IPS DF 6.9 (cell line): ENCODE results near the gene KRTAP19-3.
"Not testable (repeated sequence)": the region's sequence is repeated elsewhere in the genome, so short reads cannot be mapped to it uniquely, and the experiment has no call there.

Experiments
- DNase-seq: peaks from one replicate; pipeline ENCODE4 v3.0.0-alpha.2; 2013; ENCODE audit warnings: low read depth, low spot score
- H3K27ac ChIP-seq: one replicate; pipeline ENCODE4 v1.5.1; 2013; ENCODE audit warnings: low read length, control low read depth
- H3K27me3 ChIP-seq: 2 replicates; pipeline ENCODE4 v1.6.1; 2013; ENCODE audit warnings: mild to moderate bottlenecking, low read length; ENCODE audit not compliant: control insufficient read depth, insufficient read depth
- H3K36me3 ChIP-seq: 2 replicates; pipeline ENCODE4 v1.6.1; 2013; ENCODE audit warnings: low read length; ENCODE audit not compliant: control insufficient read depth, insufficient read depth
- H3K4me1 ChIP-seq: 2 replicates; pipeline ENCODE4 v1.6.1; 2013; ENCODE audit warnings: low read length; ENCODE audit not compliant: control insufficient read depth, insufficient read depth
- H3K4me3 ChIP-seq: 2 replicates; pipeline ENCODE4 v1.5.1; 2013; ENCODE audit warnings: mild to moderate bottlenecking, low read length
- H3K9me3 ChIP-seq: 2 replicates; pipeline ENCODE4 v1.6.1; 2013; ENCODE audit warnings: low read length, inconsistent platforms; ENCODE audit not compliant: control insufficient read depth, insufficient read depth
- WGBS: extraction: QIAGEN DNeasy Blood & Tissue Kit; methylation state at CpG from one replicate; pipeline ENCODE4 v1.1.7; 2013; ENCODE audit warnings: mixed read lengths, missing lambda C conversion rate; ENCODE audit not compliant: insufficient read length, insufficient coverage; 5-methylcytosine and 5-hydroxymethylcytosine counted together

Gene KRTAP19-3

GRCh38 chr21:30491963-30492428, at the start of gene KRTAP19-3:
KRTAP19-3 (minus strand) TSS chr21:30492013; CDS start chr21:30491957, 56 bp downstream.
- Histone ChIP-seq H3K9me3 (0 out of 2 replicates have a peak, but pooled peaks cover 3% of the 10 kb centered on the region), H3K36me3 (no peaks in the 10 kb centered on the region), H3K27ac (no peak within 1 kb of the TSS), H3K4me1 (no peaks in the 10 kb centered on the region), H3K4me3 (no peak within 1 kb of the TSS), H3K27me3 (no peaks in the 10 kb centered on the region)
- no peak for DNase-seq
- WGBS, result no CpG with 5 or more reads among the region's 2 CpGs

GRCh38 chr21:30518876-30519275, 27.1 kb upstream of the KRTAP19-3 start:
- Histone ChIP-seq H3K27ac (no peak overlapping the region), H3K4me1 (no peaks in the 10 kb centered on the region), H3K36me3 (no peaks in the 10 kb centered on the region), H3K27me3 (no peaks in the 10 kb centered on the region), H3K4me3 (no peak overlapping the region), H3K9me3 (peaks cover 1% of the 10 kb centered on the region)
- WGBS, result no CpG with 5 or more reads among the region's 1 CpG
- DNase-seq, result no peak

- Histone ChIP-seq H3K4me1 (no peaks in the 10 kb centered on the region), H3K27ac (no peak overlapping the region), H3K27me3 (no peaks in the 10 kb centered on the region), H3K36me3 (no peaks in the 10 kb centered on the region), H3K4me3 (no peak overlapping the region), H3K9me3 (peaks cover 1% of the 10 kb centered on the region; the same call in 1 of the 2 replicates)
- WGBS, result no CpG with 5 or more reads among the region's 1 CpG
- DNase-seq, result no peak
These were observed 23.9 kb upstream of the KRTAP19-3 start for GRCh38 chr21:30515681-30516080.

GRCh38 chr21:30505621-30506205, 13.9 kb upstream of the KRTAP19-3 start:
- not testable (repeated sequence) for H3K27me3 ChIP-seq, H3K27ac ChIP-seq, H3K9me3 ChIP-seq, H3K4me1 ChIP-seq, H3K36me3 ChIP-seq, H3K4me3 ChIP-seq
- DNase-seq, result peak; percentile 0
- no CpG with 5 or more reads among the region's 4 CpGs for WGBS

- H3K27me3 ChIP-seq, result no peaks in the 10 kb centered on the region
- no peak within 1 kb of the TSS for H3K4me3 ChIP-seq
- no peaks in the 10 kb centered on the region for H3K36me3 ChIP-seq
- no peak within 1 kb of the TSS for H3K27ac ChIP-seq
- WGBS, result no CpG with 5 or more reads among the region's 6 CpGs
- H3K4me1 ChIP-seq, result no peaks in the 10 kb centered on the region
- H3K9me3 ChIP-seq, result no peaks in the 10 kb centered on the region; the same call in 1 of the 2 replicates
- no peak for DNase-seq
These were observed 10.2 kb upstream of the KRTAP19-3 start, which contains the start of gene KRTAP19-5 for GRCh38 chr21:30502041-30502440. KRTAP19-5 (minus strand) TSS chr21:30502141; CDS start chr21:30502090, 51 bp downstream.

GRCh38 chr21:30497065-30497464, 5.3 kb upstream of the KRTAP19-3 start, which contains the start of gene KRTAP19-4:
KRTAP19-4 (minus strand) TSS chr21:30497165; CDS start chr21:30497110, 55 bp downstream.
- H3K27me3 ChIP-seq, result no peaks in the 10 kb centered on the region
- no peak for DNase-seq
- H3K36me3 ChIP-seq, result no peaks in the 10 kb centered on the region
- no peak within 1 kb of the TSS for H3K27ac ChIP-seq
- no peak within 1 kb of the TSS for H3K4me3 ChIP-seq
- H3K4me1 ChIP-seq, result no peaks in the 10 kb centered on the region
- H3K9me3 ChIP-seq, result peaks cover 3% of the 10 kb centered on the region; the same call in 1 of the 2 replicates
- WGBS, result no CpG with 5 or more reads among the region's 4 CpGs

- H3K4me1 ChIP-seq, result no peaks in the 10 kb centered on the region
- no peaks in the 10 kb centered on the region for H3K27me3 ChIP-seq
- no peaks in the 10 kb centered on the region for H3K36me3 ChIP-seq
- H3K9me3 ChIP-seq, result no peaks in the 10 kb centered on the region
- no peak for DNase-seq
- no peak within 1 kb of the TSS for H3K4me3 ChIP-seq
- no CpG with 5 or more reads among the region's 2 CpGs for WGBS
- no peak within 1 kb of the TSS for H3K27ac ChIP-seq
These were observed 4.5 kb downstream of the KRTAP19-3 start, which contains the start of gene KRTAP19-2 for GRCh38 chr21:30487336-30487735. KRTAP19-2 (minus strand) TSS chr21:30487436; CDS start chr21:30487348, 88 bp downstream.

GRCh38 chr21:30486180-30486579, 5.6 kb downstream of the KRTAP19-3 start:
- Histone ChIP-seq H3K27me3 (no peaks in the 10 kb centered on the region), H3K27ac (no peak overlapping the region), H3K4me1 (no peaks in the 10 kb centered on the region), H3K36me3 (no peaks in the 10 kb centered on the region), H3K9me3 (no peaks in the 10 kb centered on the region), H3K4me3 (no peak overlapping the region)
- WGBS, result no CpG with 5 or more reads among the region's 2 CpGs
- no peak for DNase-seq

- WGBS, result no CpG with 5 or more reads among the region's 2 CpGs
- no peak overlapping the region for H3K27ac ChIP-seq
- DNase-seq, result no peak
These were observed 9.7 kb downstream of the KRTAP19-3 start for GRCh38 chr21:30482130-30482529.

GRCh38 chr21:30480145-30480544, 11.7 kb downstream of the KRTAP19-3 start, which contains the start of gene KRTAP19-1:
KRTAP19-1 (minus strand) TSS chr21:30480367; CDS start chr21:30480317, 50 bp downstream.
- no peak for DNase-seq
- Histone ChIP-seq H3K36me3 (no peaks in the 10 kb centered on the region), H3K27me3 (no peaks in the 10 kb centered on the region), H3K4me1 (no peaks in the 10 kb centered on the region), H3K4me3 (no peak within 1 kb of the TSS), H3K27ac (no peak within 1 kb of the TSS), H3K9me3 (peaks cover 5% of the 10 kb centered on the region; the same call in 1 of the 2 replicates)
- no CpG with 5 or more reads among the region's 7 CpGs for WGBS

More at GRCh38 chr21:30482130-30482529, 9.7 kb downstream of the KRTAP19-3 start:
- Histone ChIP-seq H3K4me1 (no peaks in the 10 kb centered on the region), H3K36me3 (no peaks in the 10 kb centered on the region), H3K27me3 (no peaks in the 10 kb centered on the region), H3K4me3 (no peak overlapping the region), H3K9me3 (0 out of 2 replicates have a peak, but pooled peaks cover 3% of the 10 kb centered on the region)
